Naive thymus-derived CD8-positive, alpha-beta T cell (primary cell): ENCODE data around the gene ABHD12. TPM values are rescaled to one million over a fixed set of nuclear protein-coding genes. Genes with fewer than 3 reads are reported as not detected.
A peak's percentile ranks its signal among the peaks of the same experiment; 100 is the strongest.
"Not testable (repeated sequence)": the region's sequence is repeated elsewhere in the genome, so short reads cannot be mapped to it uniquely, and the experiment has no call there.

Experiments used
- ATAC-seq, 2 donors: fragments of 150-1000 bp; cut with Tn5 transposase in 1 of 2; sonication (Bioruptor Pico), chemical (Tn5 transposase) in 1 of 2; 1 replicate in 1 of 2; 2 replicates in 1 of 2; pipeline ENCODE4 v1.10.0; 2021; ENCODE audit warnings: mild to moderate bottlenecking in 2 of 2, moderate library complexity in 2 of 2
- POLR2A ChIA-PET: fragments of 350-600 bp; sonication (Branson Sonifier 250); formaldehyde crosslinking; loops from one replicate; lab custom pipeline; 2021; ENCODE audit warnings: antibody characterized with exemption; lab: Charles Lee
- DNase-seq, 10 donors: peaks; one replicate each; pipeline versions ENCODE4 v3.0.0 to v3.0.0-alpha.2; 2020 to 2022
- H3K27ac Mint-ChIP-seq, 10 donors: one replicate each; pipeline ENCODE4 v1.8.0; 2020 to 2022; ENCODE audit warnings: mild to moderate bottlenecking in 10 of 10, mixed read lengths in 10 of 10, moderate library complexity in 4 of 10, inconsistent platforms in 1 of 10
- H3K27me3 Mint-ChIP-seq, 5 donors: one replicate each; pipeline ENCODE4 v1.8.0; 2021 to 2022; ENCODE audit warnings: mixed read lengths in 5 of 5
- H3K36me3 Mint-ChIP-seq, 3 donors: one replicate each; pipeline ENCODE4 v1.8.0; 2020 to 2022; ENCODE audit warnings: mixed read lengths in 3 of 3, mild to moderate bottlenecking in 2 of 3, inconsistent platforms in 1 of 3
- H3K4me1 Mint-ChIP-seq, 4 donors: one replicate each; pipeline ENCODE4 v1.8.0; 2021 to 2022; ENCODE audit warnings: mixed read lengths in 4 of 4
- H3K4me3 Mint-ChIP-seq, 10 donors: one replicate each; pipeline ENCODE4 v1.8.0; 2020 to 2022; ENCODE audit warnings: mild to moderate bottlenecking in 10 of 10, mixed read lengths in 10 of 10, moderate library complexity in 6 of 10, inconsistent platforms in 1 of 10
- H3K9me3 Mint-ChIP-seq, 9 donors: one replicate each; pipeline ENCODE4 v1.8.0; 2020 to 2022; ENCODE audit warnings: mixed read lengths in 9 of 9, mild to moderate bottlenecking in 3 of 9, inconsistent platforms in 1 of 9, moderate library complexity in 1 of 9
- polyA plus RNA-seq, 3 donors: library from polyadenylated mRNA; unstranded; fragments of 300-500 nt; fragmentation: Illumina TruSeq; gene quantifications; one replicate each; pipeline ENCODE4 v1.2.3, GENCODE V29; 2021
- total RNA-seq, 8 experiments: library from RNA in 2 of 8; stranded (reverse) in 2 of 8; gene quantifications; one replicate each; pipeline ENCODE4 v1.2.3 and lab custom pipeline; 2021 to 2026

The ABHD12 gene
- total and polyA plus RNA-seq, 5 experiments from 2014 or later = 20.8 to 28.9 (median 24.6) TPM

- ATAC-seq = no peak
- Mint-ChIP-seq H3K9me3 (no peaks in the 10 kb centered on the region), H3K4me3 (no peak overlapping the region)
These were observed 117.6 kb downstream of the ABHD12 start for GRCh38 chr20:25273046-25273445.

GRCh38 chr20:25272223-25273000, 118.2 kb downstream of the ABHD12 start:
- Mint-ChIP-seq H3K27ac (peak overlapping the region in 1 of 10 donors; percentile 10), H3K27me3 (no peaks in the 10 kb centered on the region), H3K4me1 (peaks cover 3 to 11% (median 7%) of the 10 kb centered on the region in 4 donors), H3K4me3 (no peak overlapping the region), H3K9me3 (no peaks in the 10 kb centered on the region), H3K36me3 (peaks cover 0 to 74% (median 11%) of the 10 kb centered on the region in 3 donors)
- ATAC-seq (no peak), DNase-seq (peak in 1 of 10 donors; percentile 40)
- POLR2A ChIA-PET = no interaction called here

More at GRCh38 chr20:25273046-25273445, 117.6 kb downstream of the ABHD12 start:
- peaks cover 0 to 6% (median 4%) of the 10 kb centered on the region in 4 donors for H3K4me1 Mint-ChIP-seq
- POLR2A ChIA-PET = no interaction called here
- peak overlapping the region in 1 of 10 donors; percentile 10 for H3K27ac Mint-ChIP-seq
- H3K27me3 Mint-ChIP-seq = no peaks in the 10 kb centered on the region
- DNase-seq = peak in 1 of 10 donors; percentile 28
- peaks cover 0 to 79% (median 11%) of the 10 kb centered on the region in 3 donors for H3K36me3 Mint-ChIP-seq

- peaks cover 0 to 71% (median 11%) of the 10 kb centered on the region in 3 donors for H3K36me3 Mint-ChIP-seq
- H3K27ac Mint-ChIP-seq = peak overlapping the region in 1 of 10 donors; percentile 15
- H3K27me3 Mint-ChIP-seq = no peaks in the 10 kb centered on the region
- peak in 1 of 10 donors; percentile 50 for DNase-seq
- no peaks in the 10 kb centered on the region for H3K9me3 Mint-ChIP-seq
- POLR2A ChIA-PET = interaction anchor here (0.9 kb wide), 1 partner anchor 25 kb away, joined by 3 read pairs; no protein-coding TSS in a partner anchor
- no peak for ATAC-seq
- peaks cover 8 to 19% (median 13%) of the 10 kb centered on the region in 4 donors for H3K4me1 Mint-ChIP-seq
- H3K4me3 Mint-ChIP-seq = no peak overlapping the region
These were observed 119.0 kb downstream of the ABHD12 start for GRCh38 chr20:25271486-25272222.

- peaks cover 11 to 20% (median 14%) of the 10 kb centered on the region in 4 donors for H3K4me1 Mint-ChIP-seq
- H3K27me3 Mint-ChIP-seq = no peaks in the 10 kb centered on the region
- H3K4me3 Mint-ChIP-seq = no peak overlapping the region
- no peak for ATAC-seq
- no peaks in the 10 kb centered on the region for H3K9me3 Mint-ChIP-seq
- POLR2A ChIA-PET = interaction anchor here (1.5 kb wide), 1 partner anchor 11 kb away, joined by 5 read pairs; no protein-coding TSS in a partner anchor
- H3K27ac Mint-ChIP-seq = no peak overlapping the region
- peak in 1 of 10 donors; percentile 15 for DNase-seq
- H3K36me3 Mint-ChIP-seq = peaks cover 0 to 65% (median 11%) of the 10 kb centered on the region in 3 donors
These were observed 119.8 kb downstream of the ABHD12 start for GRCh38 chr20:25270829-25271251.

- no peak overlapping the region for H3K4me3 Mint-ChIP-seq
- no peaks in the 10 kb centered on the region for H3K27me3 Mint-ChIP-seq
- no peaks in the 10 kb centered on the region for H3K9me3 Mint-ChIP-seq
- DNase-seq (peak in 1 of 10 donors; percentile 59), ATAC-seq (no peak)
- H3K36me3 Mint-ChIP-seq = peaks cover 0 to 56% (median 11%) of the 10 kb centered on the region in 3 donors
- peak overlapping the region in 3 of 10 donors; percentile 25 to 73 (median 66) for H3K27ac Mint-ChIP-seq
- peaks cover 9 to 15% (median 12%) of the 10 kb centered on the region in 4 donors for H3K4me1 Mint-ChIP-seq
- POLR2A ChIA-PET = interaction anchor here (1.5 kb wide), 1 partner anchor 10 kb away, joined by 5 read pairs; no protein-coding TSS in a partner anchor
These were observed 120.8 kb downstream of the ABHD12 start for GRCh38 chr20:25269833-25270170.

- POLR2A ChIA-PET = interaction anchor here (1.5 kb wide), 1 partner anchor 9 kb away, joined by 5 read pairs; no protein-coding TSS in a partner anchor
- H3K4me3 Mint-ChIP-seq = no peak overlapping the region
- no peaks in the 10 kb centered on the region for H3K9me3 Mint-ChIP-seq
- peak in 1 of 10 donors; percentile 45 for DNase-seq
- H3K4me1 Mint-ChIP-seq = peaks cover 9 to 15% (median 12%) of the 10 kb centered on the region in 4 donors
- peak overlapping the region in 4 of 10 donors; percentile 56 to 76 (median 70) for H3K27ac Mint-ChIP-seq
- no peaks in the 10 kb centered on the region for H3K27me3 Mint-ChIP-seq
- H3K36me3 Mint-ChIP-seq = peaks cover 0 to 53% (median 14%) of the 10 kb centered on the region in 3 donors
- ATAC-seq = no peak
These were observed 121.4 kb downstream of the ABHD12 start for GRCh38 chr20:25269057-25269832.

GRCh38 chr20:25260770-25261437, 129.7 kb downstream of the ABHD12 start:
- peaks cover 0 to 11% (median 11%) of the 10 kb centered on the region in 3 donors for H3K36me3 Mint-ChIP-seq
- H3K27me3 Mint-ChIP-seq, H3K9me3 Mint-ChIP-seq, ATAC-seq: not testable (repeated sequence)
- POLR2A ChIA-PET = interaction anchor here (0.9 to 3.3 kb wide), 8 partner anchors 9 to 269 kb away, joined by 3 to 61 read pairs (median 4); partner anchors contain the start of genes ACSS1, APMAP, ENTPD6 and PYGB
- peak overlapping the region; percentile 58 to 85 (median 80) for H3K4me3 Mint-ChIP-seq
- H3K27ac Mint-ChIP-seq = peak overlapping the region; percentile 87 to 97 (median 96)
- peak in 9 of 10 donors; percentile 33 to 77 (median 66) for DNase-seq
- peaks cover 38 to 68% (median 63%) of the 10 kb centered on the region in 4 donors for H3K4me1 Mint-ChIP-seq

- H3K4me3 Mint-ChIP-seq = peak overlapping the region; percentile 46 to 85 (median 80)
- DNase-seq = peak in 9 of 10 donors; percentile 33 to 84 (median 61)
These were observed 130.8 kb downstream of the ABHD12 start for GRCh38 chr20:25259788-25260254.

GRCh38 chr20:25259358-25259757, 131.3 kb downstream of the ABHD12 start:
- DNase-seq = peak in 1 of 10 donors; percentile 55
- POLR2A ChIA-PET = interaction anchor here (0.6 to 3.3 kb wide), 8 partner anchors 8 to 202 kb away, joined by 3 to 61 read pairs (median 4); partner anchors contain the start of genes ACSS1 and PYGB

More at GRCh38 chr20:25259788-25260254, 130.8 kb downstream of the ABHD12 start:
- H3K36me3 Mint-ChIP-seq = peaks cover 0 to 12% (median 11%) of the 10 kb centered on the region in 3 donors
- H3K27ac Mint-ChIP-seq = peak overlapping the region; percentile 87 to 97 (median 95)
- ATAC-seq = peak; percentile 87 to 88
- peaks cover 39 to 76% (median 67%) of the 10 kb centered on the region in 4 donors for H3K4me1 Mint-ChIP-seq
- H3K27me3 Mint-ChIP-seq = no peaks in the 10 kb centered on the region
- POLR2A ChIA-PET = interaction anchor here (0.6 to 3.3 kb wide), 7 partner anchors 8 to 202 kb away, joined by 3 to 61 read pairs (median 4); partner anchors contain the start of genes ACSS1 and PYGB
- peaks cover 0 to 4% (median 0%) of the 10 kb centered on the region in 9 donors for H3K9me3 Mint-ChIP-seq

GRCh38 chr20:25258828-25259227, 131.8 kb downstream of the ABHD12 start:
- H3K4me1 Mint-ChIP-seq = peaks cover 41 to 81% (median 71%) of the 10 kb centered on the region in 4 donors
- H3K9me3 Mint-ChIP-seq = peaks cover 0 to 4% (median 0%) of the 10 kb centered on the region in 9 donors
- H3K36me3 Mint-ChIP-seq = peaks cover 0 to 10% (median 3%) of the 10 kb centered on the region in 3 donors
- DNase-seq (no peak), ATAC-seq (no peak)
- POLR2A ChIA-PET = interaction anchor here (1.1 to 3.3 kb wide), 4 partner anchors 10 to 201 kb away, joined by 4 to 61 read pairs (median 7); partner anchors contain the start of genes ACSS1 and PYGB
- H3K27me3 Mint-ChIP-seq = no peaks in the 10 kb centered on the region
- peak overlapping the region; percentile 87 to 97 (median 95) for H3K27ac Mint-ChIP-seq
- peak overlapping the region in 8 of 10 donors; percentile 58 to 85 (median 80) for H3K4me3 Mint-ChIP-seq

More at GRCh38 chr20:25259358-25259757, 131.3 kb downstream of the ABHD12 start:
- Mint-ChIP-seq H3K9me3 (peaks cover 0 to 4% (median 0%) of the 10 kb centered on the region in 9 donors), H3K27me3 (no peaks in the 10 kb centered on the region), H3K4me3 (peak overlapping the region; percentile 46 to 85 (median 80)), H3K36me3 (peaks cover 0 to 14% (median 8%) of the 10 kb centered on the region in 3 donors), H3K4me1 (peaks cover 40 to 80% (median 70%) of the 10 kb centered on the region in 4 donors), H3K27ac (peak overlapping the region; percentile 87 to 97 (median 95))
- ATAC-seq = peak; percentile 15 to 25
